A549 (cell line): ENCODE measurements around the gene ABCG8.
"Not testable (repeated sequence)": the region's sequence is repeated elsewhere in the genome, so short reads cannot be mapped to it uniquely, and the experiment has no call there.

Experiments
- EP300 ChIP-seq, 2 experiments: fragments of >200 bp; sonication (Bioruptor Twin); formaldehyde crosslinking; IDR thresholded peaks; 2 replicates in 1 of 2; 3 replicates in 1 of 2; pipeline ENCODE4 v1.6.1; 2016 to 2017
- JUN ChIP-seq, 2 experiments: fragments of >200 bp; sonication (Bioruptor Twin); formaldehyde crosslinking; IDR thresholded peaks; 2 replicates in 1 of 2; 3 replicates in 1 of 2; pipeline ENCODE4 v1.6.1; 2016 to 2017
- JUNB ChIP-seq: fragments of >200 bp; sonication (Bioruptor Twin); formaldehyde crosslinking; IDR thresholded peaks from 2 replicates; pipeline ENCODE4 v1.6.1; 2016
- NPAS2 ChIP-seq: fragments of 250-450 bp; sonication (Bioruptor Pico); IDR thresholded peaks from 2 replicates; pipeline ENCODE4 v1.8.0; 2022; ENCODE audit warnings: mild to moderate bottlenecking, moderate library complexity, borderline replicate concordance
- POLR2A ChIP-seq: IDR thresholded peaks from 2 replicates; pipeline ENCODE4 v1.6.1; 2012; ENCODE audit warnings: mild to moderate bottlenecking, low read length
- RAD21 ChIP-seq, 2 experiments: fragments of >200 bp in 1 of 2; sonication (Bioruptor Twin) in 1 of 2; formaldehyde crosslinking in 1 of 2; IDR thresholded peaks in 1 of 2; conservative IDR thresholded peaks in 1 of 2; 2 replicates in 1 of 2; 3 replicates in 1 of 2; pipeline ENCODE4 v1.6.1; 2012 to 2018; ENCODE audit warnings: inconsistent platforms in 1 of 2
- TP53 ChIP-seq: fragments of 250-450 bp; sonication (Bioruptor Pico); IDR thresholded peaks from 2 replicates; pipeline ENCODE4 v1.5.0; 2021; ENCODE audit warnings: mild to moderate bottlenecking, moderate library complexity
- ZC3H11A ChIP-seq: fragments of 450-650 bp; IDR thresholded peaks from 2 replicates; pipeline ENCODE4 v1.6.1; 2014; ENCODE audit warnings: antibody characterized with exemption, mild to moderate bottlenecking
- TF ChIP-seq, protein P1 (sequence below): fragments of >200 bp; sonication (Bioruptor Twin); formaldehyde crosslinking; IDR thresholded peaks from 3 replicates; pipeline ENCODE4 v1.5.1; 2016
- TF ChIP-seq, protein P2 (sequence below): fragments of 200-600 bp; sonication (generic); IDR thresholded peaks from 2 replicates; pipeline ENCODE4 v1.6.1; 2016; ENCODE audit warnings: antibody characterized with exemption, mild to moderate bottlenecking, moderate library complexity

DNA sequence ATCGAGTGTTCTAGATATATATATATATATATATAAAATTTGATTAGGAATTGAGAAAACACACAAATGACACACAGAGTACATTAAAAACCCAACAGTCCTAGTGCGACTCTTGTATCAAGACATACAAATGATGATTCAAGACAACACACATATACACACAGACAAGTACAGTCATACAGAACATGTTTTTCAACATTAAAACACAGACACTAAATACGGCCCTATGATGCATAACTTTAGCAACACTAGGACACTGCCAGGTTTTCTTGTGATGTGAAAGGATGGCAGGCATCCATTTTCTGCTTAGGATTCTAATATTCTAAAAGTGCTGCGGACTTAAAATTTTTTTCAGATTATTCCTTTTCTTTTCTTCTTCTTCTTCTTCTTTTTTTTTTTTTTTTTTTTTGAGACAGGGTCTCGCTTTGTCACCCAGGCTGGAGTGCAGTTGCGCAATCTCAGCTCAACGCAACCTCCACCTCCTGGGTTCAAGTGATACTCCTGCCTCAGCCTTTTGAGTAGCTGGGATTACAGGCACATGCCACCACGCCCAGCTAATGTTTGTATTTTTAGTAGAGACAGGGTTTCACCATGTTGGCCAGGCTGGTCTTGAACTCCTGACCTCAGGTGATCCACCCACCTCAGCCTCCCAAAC, 72.5 kb downstream of the ABCG8 start:
- TF ChIP-seq, protein P1, sequence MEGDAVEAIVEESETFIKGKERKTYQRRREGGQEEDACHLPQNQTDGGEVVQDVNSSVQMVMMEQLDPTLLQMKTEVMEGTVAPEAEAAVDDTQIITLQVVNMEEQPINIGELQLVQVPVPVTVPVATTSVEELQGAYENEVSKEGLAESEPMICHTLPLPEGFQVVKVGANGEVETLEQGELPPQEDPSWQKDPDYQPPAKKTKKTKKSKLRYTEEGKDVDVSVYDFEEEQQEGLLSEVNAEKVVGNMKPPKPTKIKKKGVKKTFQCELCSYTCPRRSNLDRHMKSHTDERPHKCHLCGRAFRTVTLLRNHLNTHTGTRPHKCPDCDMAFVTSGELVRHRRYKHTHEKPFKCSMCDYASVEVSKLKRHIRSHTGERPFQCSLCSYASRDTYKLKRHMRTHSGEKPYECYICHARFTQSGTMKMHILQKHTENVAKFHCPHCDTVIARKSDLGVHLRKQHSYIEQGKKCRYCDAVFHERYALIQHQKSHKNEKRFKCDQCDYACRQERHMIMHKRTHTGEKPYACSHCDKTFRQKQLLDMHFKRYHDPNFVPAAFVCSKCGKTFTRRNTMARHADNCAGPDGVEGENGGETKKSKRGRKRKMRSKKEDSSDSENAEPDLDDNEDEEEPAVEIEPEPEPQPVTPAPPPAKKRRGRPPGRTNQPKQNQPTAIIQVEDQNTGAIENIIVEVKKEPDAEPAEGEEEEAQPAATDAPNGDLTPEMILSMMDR: not testable (repeated sequence)
- not testable (repeated sequence) for TF ChIP-seq POLR2A; ZC3H11A; TP53 (CRISPR knock-in tag); JUNB; RAD21 (conservative IDR thresholded peaks at IDR 0.05 in 1 of 2, IDR thresholded peaks at IDR 0.05 in 1 of 2); NPAS2; JUN (IDR thresholded peaks at IDR 0.05); EP300 (IDR thresholded peaks at IDR 0.05)
- TF ChIP-seq, protein P2, sequence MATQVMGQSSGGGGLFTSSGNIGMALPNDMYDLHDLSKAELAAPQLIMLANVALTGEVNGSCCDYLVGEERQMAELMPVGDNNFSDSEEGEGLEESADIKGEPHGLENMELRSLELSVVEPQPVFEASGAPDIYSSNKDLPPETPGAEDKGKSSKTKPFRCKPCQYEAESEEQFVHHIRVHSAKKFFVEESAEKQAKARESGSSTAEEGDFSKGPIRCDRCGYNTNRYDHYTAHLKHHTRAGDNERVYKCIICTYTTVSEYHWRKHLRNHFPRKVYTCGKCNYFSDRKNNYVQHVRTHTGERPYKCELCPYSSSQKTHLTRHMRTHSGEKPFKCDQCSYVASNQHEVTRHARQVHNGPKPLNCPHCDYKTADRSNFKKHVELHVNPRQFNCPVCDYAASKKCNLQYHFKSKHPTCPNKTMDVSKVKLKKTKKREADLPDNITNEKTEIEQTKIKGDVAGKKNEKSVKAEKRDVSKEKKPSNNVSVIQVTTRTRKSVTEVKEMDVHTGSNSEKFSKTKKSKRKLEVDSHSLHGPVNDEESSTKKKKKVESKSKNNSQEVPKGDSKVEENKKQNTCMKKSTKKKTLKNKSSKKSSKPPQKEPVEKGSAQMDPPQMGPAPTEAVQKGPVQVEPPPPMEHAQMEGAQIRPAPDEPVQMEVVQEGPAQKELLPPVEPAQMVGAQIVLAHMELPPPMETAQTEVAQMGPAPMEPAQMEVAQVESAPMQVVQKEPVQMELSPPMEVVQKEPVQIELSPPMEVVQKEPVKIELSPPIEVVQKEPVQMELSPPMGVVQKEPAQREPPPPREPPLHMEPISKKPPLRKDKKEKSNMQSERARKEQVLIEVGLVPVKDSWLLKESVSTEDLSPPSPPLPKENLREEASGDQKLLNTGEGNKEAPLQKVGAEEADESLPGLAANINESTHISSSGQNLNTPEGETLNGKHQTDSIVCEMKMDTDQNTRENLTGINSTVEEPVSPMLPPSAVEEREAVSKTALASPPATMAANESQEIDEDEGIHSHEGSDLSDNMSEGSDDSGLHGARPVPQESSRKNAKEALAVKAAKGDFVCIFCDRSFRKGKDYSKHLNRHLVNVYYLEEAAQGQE: not testable (repeated sequence)
